OCI-LY7 (cell line): Measurements from ENCODE around the gene SOX18. TPM values are rescaled to one million over a fixed set of nuclear protein-coding genes. Genes with fewer than 3 reads are reported as not detected.

Experiments
- BruUV-seq: library from RNA; stranded (reverse); fragments of 400-500 nt; replicated peaks from 2 replicates; lab custom pipeline; 2021; lab: Mats Ljungman, UMichigan
- CTCF ChIA-PET: fragments of 300-600 bp; sonication (Branson Sonifier 250); formaldehyde crosslinking; loops from one replicate; lab custom pipeline; 2022; ENCODE audit warnings: antibody characterized with exemption; ENCODE audit not compliant: unreplicated experiment; lab: Charles Lee
- POLR2A ChIA-PET: fragments of 300-600 bp; sonication (Branson Sonifier 250); formaldehyde crosslinking; loops from one replicate; lab custom pipeline; 2022; ENCODE audit warnings: antibody characterized with exemption; lab: Charles Lee
- DNase-seq: peaks from one replicate; pipeline ENCODE4 v3.0.0-alpha.2; 2015; ENCODE audit warnings: low spot score
- H2AFZ ChIP-seq: fragments of 200-600 bp; sonication (generic), shearing (Covaris generic); 2 replicates; pipeline ENCODE4 v1.6.1; 2014; ENCODE audit warnings: mild to moderate bottlenecking, antibody characterized with exemption, low read length, moderate library complexity
- H3K27ac ChIP-seq: fragments of 200-600 bp; sonication (generic); 2 replicates; pipeline ENCODE4 v1.5.1; 2014; ENCODE audit warnings: mixed run types, low read depth, mild to moderate bottlenecking, moderate library complexity, low read length, inconsistent platforms; ENCODE audit not compliant: poor library complexity, severe bottlenecking
- H3K36me3 ChIP-seq: fragments of 200-600 bp; sonication (generic); 2 replicates; pipeline ENCODE4 v1.6.1; 2014; ENCODE audit warnings: mild to moderate bottlenecking, antibody characterized with exemption, low read length, moderate library complexity, mixed read lengths; ENCODE audit not compliant: insufficient read depth
- H3K4me1 ChIP-seq: fragments of 200-600 bp; sonication (generic); 2 replicates; pipeline ENCODE4 v1.5.1; 2014; ENCODE audit warnings: mild to moderate bottlenecking, low read length; ENCODE audit not compliant: insufficient read depth, poor library complexity, severe bottlenecking
- H3K4me2 ChIP-seq: fragments of 200-600 bp; sonication (generic); 2 replicates; pipeline ENCODE4 v1.6.1; 2014; ENCODE audit warnings: mild to moderate bottlenecking, low read length
- H3K4me3 ChIP-seq: fragments of 200-600 bp; sonication (generic); 2 replicates; pipeline ENCODE4 v1.5.1; 2014; ENCODE audit warnings: mild to moderate bottlenecking, low read depth, low read length; ENCODE audit not compliant: poor library complexity, severe bottlenecking
- H3K79me2 ChIP-seq: fragments of 200-600 bp; sonication (generic); 2 replicates; pipeline ENCODE4 v1.6.1; 2016; ENCODE audit warnings: low read depth, mild to moderate bottlenecking, low read length, moderate library complexity, mixed read lengths; ENCODE audit not compliant: insufficient read depth
- H3K9me2 ChIP-seq: fragments of 200-600 bp; sonication (generic); 2 replicates; pipeline ENCODE4 v1.6.1; 2016; ENCODE audit warnings: mild to moderate bottlenecking, low read length, mixed read lengths; ENCODE audit not compliant: insufficient read depth
- H3K9me3 ChIP-seq: fragments of 200-600 bp; sonication (generic); 2 replicates; pipeline ENCODE4 v1.6.1; 2014; ENCODE audit warnings: mild to moderate bottlenecking, mixed run types, low read length, mixed read lengths
- H4K20me1 ChIP-seq: fragments of 200-600 bp; sonication (generic); 2 replicates; pipeline ENCODE4 v1.6.1; 2014; ENCODE audit warnings: mild to moderate bottlenecking, antibody characterized with exemption, low read length, moderate library complexity, mixed read lengths; ENCODE audit not compliant: insufficient read depth
- CTCF ChIP-seq: fragments of 200-600 bp; sonication (generic); conservative IDR thresholded peaks from 2 replicates; pipeline ENCODE4 v1.5.1; 2014; ENCODE audit warnings: mild to moderate bottlenecking, antibody characterized with exemption, low read length, moderate library complexity, mixed read lengths
- EZH2phosphoT487 ChIP-seq: fragments of 200-600 bp; sonication (generic); IDR thresholded peaks from 2 replicates; pipeline ENCODE4 v1.6.1; 2018; ENCODE audit warnings: low read depth, borderline replicate concordance, mild to moderate bottlenecking, mixed run types, antibody characterized with exemption, low read length, moderate library complexity, mixed read lengths
- intact Hi-C: fragments of 100-400 bp; cut with micrococcal nuclease; formaldehyde crosslinking; loops from one replicate; pipeline ENCODE4 v1.10.0; 2022; ENCODE audit not compliant: unreplicated experiment
- total RNA-seq, 2 experiments: library from RNA; depleted of rRNA in 1 of 2; stranded (reverse); fragments of >200 nt in 1 of 2; shearing (Covaris generic) in 1 of 2; gene quantifications; 2 replicates each; pipeline ENCODE4 v1.2.3, GENCODE V29; 2014 to 2022

The SOX18 gene
- total RNA-seq, 2 experiments from 2014 or later = not detected

DNA sequence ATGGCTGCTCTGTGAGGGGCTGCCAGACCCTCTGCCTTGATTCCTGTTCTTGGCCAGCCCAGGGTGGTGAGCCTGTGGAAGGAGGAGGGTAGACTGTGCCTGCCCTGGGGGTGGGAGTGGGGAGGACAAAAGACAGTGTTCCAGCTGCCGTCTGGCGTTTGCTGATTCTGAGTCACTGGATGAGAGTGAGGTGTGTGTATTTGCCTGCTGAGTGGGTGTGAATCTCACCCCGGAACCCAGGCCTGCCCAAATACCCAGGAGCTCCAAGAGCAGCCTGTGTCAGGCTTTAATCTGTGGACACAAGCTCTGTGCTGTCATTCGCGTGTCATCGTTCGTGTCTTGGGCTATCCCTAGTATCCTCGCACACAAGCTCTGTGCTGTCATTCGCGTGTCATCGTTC is 37.4 kb upstream of the SOX18 start:
- Histone ChIP-seq H3K4me3 (no peak overlapping the region), H3K79me2 (no peaks in the 10 kb centered on the region), H4K20me1 (no peaks in the 10 kb centered on the region), H3K9me3 (no peaks in the 10 kb centered on the region), H3K27ac (no peak overlapping the region), H3K36me3 (no peaks in the 10 kb centered on the region), H3K4me2 (no peak overlapping the region), H3K9me2 (no peaks in the 10 kb centered on the region), H3K4me1 (peaks cover 7% of the 10 kb centered on the region), H2AFZ (no peak overlapping the region)
- no peak for DNase-seq
- ChIA-PET CTCF (no interaction called here), POLR2A (no interaction called here)
- intact Hi-C loops = no loop called here
- TF ChIP-seq CTCF = no peak
- no TSS peak for BruUV-seq

- POLR2A ChIA-PET = no interaction called here
- peaks cover 19% of the 10 kb centered on the region for H3K4me1 ChIP-seq
- no peak overlapping the region for H3K27ac ChIP-seq
- no peaks in the 10 kb centered on the region for H3K9me2 ChIP-seq
- intact Hi-C loops = no loop called here
- no peak for DNase-seq
- no peaks in the 10 kb centered on the region for H4K20me1 ChIP-seq
- TF ChIP-seq EZH2phosphoT487 = no peak
- TF ChIP-seq CTCF = no peak
- H3K9me3 ChIP-seq = no peaks in the 10 kb centered on the region
- no peaks in the 10 kb centered on the region for H3K36me3 ChIP-seq
- H3K4me2 ChIP-seq = no peak overlapping the region
- H2AFZ ChIP-seq = no peak overlapping the region
- no peak overlapping the region for H3K4me3 ChIP-seq
- BruUV-seq = no TSS peak
- no peaks in the 10 kb centered on the region for H3K79me2 ChIP-seq
- CTCF ChIA-PET = no interaction called here
These were observed 35.3 kb upstream of the SOX18 start for GRCh38 chr20:64084685-64085152.

DNA sequence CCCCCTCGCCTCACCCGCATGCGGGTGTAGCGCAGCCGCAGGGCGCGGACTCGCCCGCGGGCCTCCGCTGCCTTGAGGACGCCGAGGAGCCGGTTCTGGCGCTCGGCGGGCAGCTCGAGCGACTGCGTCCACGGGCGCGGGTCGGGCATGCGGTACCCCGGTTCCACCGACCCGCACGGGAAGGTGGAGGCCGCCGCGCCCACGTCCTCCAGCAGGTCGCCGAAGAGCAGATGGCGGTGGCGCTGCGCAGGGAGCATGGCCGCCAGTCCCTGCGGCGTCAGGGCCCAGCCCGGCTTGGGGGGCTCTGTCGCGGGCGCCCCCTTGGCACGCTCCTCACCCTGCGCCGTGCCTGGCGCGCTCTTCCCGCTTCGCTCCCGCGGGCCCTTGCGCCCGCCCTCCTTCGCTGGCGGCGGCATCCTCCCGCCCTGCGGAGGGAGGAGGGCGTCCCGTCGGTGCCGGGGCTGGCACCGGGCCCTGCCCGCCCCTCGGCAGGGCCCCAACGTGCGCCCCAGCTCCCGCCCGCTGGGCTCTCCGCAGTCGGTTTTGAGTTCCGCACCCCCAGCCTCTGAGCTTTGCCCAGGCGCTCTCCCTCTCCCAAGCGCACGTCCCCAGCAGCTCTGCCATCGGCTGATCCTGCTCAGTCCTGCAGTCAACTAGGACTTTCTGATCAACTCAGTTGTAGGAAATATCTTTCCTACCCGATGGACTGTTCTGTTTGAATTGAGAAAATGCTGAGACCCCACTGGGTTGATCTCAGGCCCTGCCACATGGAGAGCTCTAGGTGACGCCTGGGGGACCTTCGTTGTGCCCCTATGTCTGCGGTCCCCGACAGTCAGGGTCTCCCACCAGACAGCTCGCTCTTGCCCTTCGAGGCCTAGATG is 34.6 kb upstream of the SOX18 start, which contains the start of gene LKAAEAR1:
LKAAEAR1 (minus strand) TSS at position 595 of the 881 bp plus-strand sequence; CDS start at position 416, 179 bp downstream.
- H4K20me1 ChIP-seq = no peaks in the 10 kb centered on the region
- peak within 1 kb of the TSS; percentile 72 for H3K4me2 ChIP-seq
- CTCF ChIA-PET = interaction anchor here (0.6 kb wide), 1 partner anchor 132 kb away, joined by 3 read pairs; no protein-coding TSS in a partner anchor
- no peaks in the 10 kb centered on the region for H3K9me3 ChIP-seq
- H2AFZ ChIP-seq = no peak within 1 kb of the TSS
- peaks cover 19% of the 10 kb centered on the region for H3K4me1 ChIP-seq
- intact Hi-C loops = loop anchor here (1.0 kb wide), 2 partner anchors 30 to 36 kb away; no protein-coding TSS in a partner anchor
- POLR2A ChIA-PET = no interaction called here
- TF ChIP-seq CTCF (peak; percentile 34; the same call in 1 of the 2 replicates), EZH2phosphoT487 (no peak)
- no peaks in the 10 kb centered on the region for H3K9me2 ChIP-seq
- BruUV-seq = no TSS peak
- no peak within 1 kb of the TSS for H3K27ac ChIP-seq
- DNase-seq = no peak
- peaks cover under 1% of the 10 kb centered on the region; the same call in 1 of the 2 replicates for H3K79me2 ChIP-seq
- H3K4me3 ChIP-seq = peak within 1 kb of the TSS; percentile 45
- no peaks in the 10 kb centered on the region for H3K36me3 ChIP-seq
